CD14-positive monocyte (primary cell): ENCODE results near the gene CCDC97. TPM values are rescaled to one million over a fixed set of nuclear protein-coding genes. Genes with fewer than 3 reads are reported as not detected.
A peak's percentile ranks its signal among the peaks of the same experiment; 100 is the strongest.

ENCODE experiments used
- DNase-seq, 3 donors: peaks; one replicate each; pipeline ENCODE4 v3.0.0-alpha.2; 2011 to 2022
- H2AFZ ChIP-seq: 2 replicates; pipeline ENCODE4 v1.6.0; 2012; ENCODE audit warnings: mild to moderate bottlenecking, low read depth, low read length, inconsistent platforms; ENCODE audit not compliant: insufficient read depth, poor library complexity, severe bottlenecking
- H3K27ac ChIP-seq, 2 donors: 1 replicate in 1 of 2; 2 replicates in 1 of 2; pipeline ENCODE4 v1.5.1; 2012 to 2013; ENCODE audit warnings: low read length in 2 of 2, control low read depth in 1 of 2, inconsistent platforms in 1 of 2, low read depth in 1 of 2, mild to moderate bottlenecking in 1 of 2
- H3K27me3 ChIP-seq, 2 donors: one replicate each; pipeline versions ENCODE4 v1.6.0 to v1.6.1; 2011 to 2013; ENCODE audit warnings: low read length in 2 of 2; ENCODE audit not compliant: control insufficient read depth in 2 of 2, insufficient read depth in 2 of 2
- H3K36me3 ChIP-seq, 2 donors: replicated peaks in 1 of 2; 1 replicate in 1 of 2; 2 replicates in 1 of 2; pipeline versions ENCODE4 v1.5.1 to v1.6.1; 2012 to 2013; ENCODE audit warnings: low read length in 2 of 2, control low read depth in 1 of 2, inconsistent platforms in 1 of 2, mild to moderate bottlenecking in 1 of 2; ENCODE audit not compliant: insufficient read depth in 2 of 2, control insufficient read depth in 1 of 2
- H3K4me1 ChIP-seq, 2 donors: 1 replicate in 1 of 2; 2 replicates in 1 of 2; pipeline versions ENCODE4 v1.5.1 to v1.6.1; 2012 to 2013; ENCODE audit warnings: low read length in 2 of 2, control low read depth in 1 of 2, inconsistent platforms in 1 of 2, mild to moderate bottlenecking in 1 of 2, moderate library complexity in 1 of 2; ENCODE audit not compliant: insufficient read depth in 2 of 2, control insufficient read depth in 1 of 2
- H3K4me2 ChIP-seq: replicated peaks from 2 replicates; pipeline ENCODE3; 2012; ENCODE audit warnings: low read length, moderate library complexity, mild to moderate bottlenecking; ENCODE audit not compliant: poor library complexity, severe bottlenecking; ENCODE audit errors: extremely low read depth
- H3K4me3 ChIP-seq, 3 experiments: fragments of 200-600 bp in 1 of 3; sonication (generic) in 1 of 3; replicated peaks in 1 of 3; 1 replicate in 2 of 3; 2 replicates in 1 of 3; pipeline ENCODE4 v1.5.1; 2011 to 2013; ENCODE audit warnings: low read length in 3 of 3, mild to moderate bottlenecking in 3 of 3, control low read depth in 2 of 3, low read depth in 2 of 3, inconsistent platforms in 1 of 3, moderate library complexity in 1 of 3
- H3K79me2 ChIP-seq: 2 replicates; pipeline ENCODE4 v1.6.0; 2012; ENCODE audit warnings: mild to moderate bottlenecking, control low read depth, inconsistent platforms, low read length, moderate library complexity; ENCODE audit not compliant: insufficient read depth
- H3K9ac ChIP-seq: 2 replicates; pipeline ENCODE4 v1.6.0; 2017; ENCODE audit warnings: low read length, mild to moderate bottlenecking; ENCODE audit not compliant: insufficient read depth, poor library complexity, severe bottlenecking
- H3K9me3 ChIP-seq, 2 donors: replicated peaks in 1 of 2; 1 replicate in 1 of 2; 2 replicates in 1 of 2; pipeline versions ENCODE4 v1.5.1 to v1.6.1; 2012 to 2013; ENCODE audit warnings: low read length in 2 of 2, control low read depth in 1 of 2; ENCODE audit not compliant: control insufficient read depth in 1 of 2, insufficient read depth in 1 of 2
- H4K20me1 ChIP-seq: 2 replicates; pipeline ENCODE4 v1.6.0; 2012; ENCODE audit warnings: mild to moderate bottlenecking, low read length, control low read depth, moderate library complexity; ENCODE audit not compliant: insufficient read depth
- H3K27ac Mint-ChIP-seq, 7 donors: one replicate each; pipeline ENCODE4 v1.8.0; 2020; ENCODE audit warnings: mild to moderate bottlenecking in 7 of 7, mixed read lengths in 7 of 7, moderate library complexity in 6 of 7, inconsistent platforms in 2 of 7
- H3K27me3 Mint-ChIP-seq, 3 donors: one replicate each; pipeline ENCODE4 v1.8.0; 2021 to 2022; ENCODE audit warnings: low read depth in 3 of 3, mild to moderate bottlenecking in 3 of 3, mixed read lengths in 3 of 3, moderate library complexity in 3 of 3, inconsistent platforms in 1 of 3
- H3K36me3 Mint-ChIP-seq, 2 donors: one replicate each; pipeline ENCODE4 v1.8.0; 2020; ENCODE audit warnings: mixed read lengths in 2 of 2, inconsistent platforms in 1 of 2, mild to moderate bottlenecking in 1 of 2
- H3K4me1 Mint-ChIP-seq: one replicate; pipeline ENCODE4 v1.8.0; 2020; ENCODE audit warnings: mild to moderate bottlenecking, mixed read lengths
- H3K4me3 Mint-ChIP-seq, 2 donors: one replicate each; pipeline ENCODE4 v1.8.0; 2020; ENCODE audit warnings: mild to moderate bottlenecking in 2 of 2, mixed read lengths in 2 of 2, moderate library complexity in 1 of 2
- H3K9me3 Mint-ChIP-seq, 7 donors: one replicate each; pipeline ENCODE4 v1.8.0; 2020 to 2022; ENCODE audit warnings: mixed read lengths in 7 of 7, mild to moderate bottlenecking in 6 of 7, moderate library complexity in 6 of 7, inconsistent platforms in 2 of 7
- WGBS: methylation state at CpG from one replicate; pipeline ENCODE4 v1.1.5; 2013; ENCODE audit warnings: missing lambda C conversion rate; ENCODE audit not compliant: insufficient coverage; 5-methylcytosine and 5-hydroxymethylcytosine counted together
- intact Hi-C, 2 donors: fragments of 100-400 bp; cut with micrococcal nuclease; formaldehyde crosslinking; loops; one replicate each; pipeline versions ENCODE4 v1.15.0 to v1.15.1; 2023
- polyA plus RNA-seq, 3 donors: library from polyadenylated mRNA; depleted of rRNA in 1 of 3; unstranded in 2 of 3; stranded (reverse) in 1 of 3; fragments of 300-500 nt in 2 of 3; fragments of >200 nt in 1 of 3; fragmentation: Illumina TruSeq in 2 of 3; gene quantifications; 1 replicate in 2 of 3; 2 replicates in 1 of 3; pipeline ENCODE4 v1.2.3, GENCODE V29; 2012 to 2021
- TF ChIP-seq, protein P1 (sequence below): fragments of 200-600 bp; IDR thresholded peaks from one replicate; pipeline ENCODE4 v1.8.0; 2022; ENCODE audit warnings: antibody characterized with exemption, mild to moderate bottlenecking

Gene CCDC97
- polyA plus RNA-seq, 3 donors, result 6.1 to 13.0 (median 8.8) TPM

GRCh38 chr19:41321600-41322270 lies 11.8 kb downstream of the CCDC97 start:
- Mint-ChIP-seq H3K36me3 (peaks cover 62 to 79% of the 10 kb centered on the region in 2 donors), H3K27ac (peak overlapping the region; percentile 50 to 96 (median 82)), H3K4me1 (peaks cover 52% of the 10 kb centered on the region), H3K9me3 (peaks cover 0 to 1% (median 0%) of the 10 kb centered on the region in 7 donors), H3K4me3 (no peak overlapping the region), H3K27me3 (peaks cover 0 to 1% (median 0%) of the 10 kb centered on the region in 3 donors)
- Histone ChIP-seq H3K4me3 (no peak overlapping the region), H2AFZ (no peak overlapping the region), H4K20me1 (peaks cover 95% of the 10 kb centered on the region), H3K4me1 (peaks cover 56% of the 10 kb centered on the region in 2 donors), H3K9ac (no peak overlapping the region), H3K36me3 (peaks cover 52 to 60% of the 10 kb centered on the region in 2 donors), H3K27me3 (no peaks in the 10 kb centered on the region), H3K27ac (peak overlapping the region; percentile 30 to 96), H3K4me2 (no peak overlapping the region), H3K79me2 (peaks cover 36% of the 10 kb centered on the region), H3K9me3 (no peaks in the 10 kb centered on the region)
- TF ChIP-seq, protein P1, sequence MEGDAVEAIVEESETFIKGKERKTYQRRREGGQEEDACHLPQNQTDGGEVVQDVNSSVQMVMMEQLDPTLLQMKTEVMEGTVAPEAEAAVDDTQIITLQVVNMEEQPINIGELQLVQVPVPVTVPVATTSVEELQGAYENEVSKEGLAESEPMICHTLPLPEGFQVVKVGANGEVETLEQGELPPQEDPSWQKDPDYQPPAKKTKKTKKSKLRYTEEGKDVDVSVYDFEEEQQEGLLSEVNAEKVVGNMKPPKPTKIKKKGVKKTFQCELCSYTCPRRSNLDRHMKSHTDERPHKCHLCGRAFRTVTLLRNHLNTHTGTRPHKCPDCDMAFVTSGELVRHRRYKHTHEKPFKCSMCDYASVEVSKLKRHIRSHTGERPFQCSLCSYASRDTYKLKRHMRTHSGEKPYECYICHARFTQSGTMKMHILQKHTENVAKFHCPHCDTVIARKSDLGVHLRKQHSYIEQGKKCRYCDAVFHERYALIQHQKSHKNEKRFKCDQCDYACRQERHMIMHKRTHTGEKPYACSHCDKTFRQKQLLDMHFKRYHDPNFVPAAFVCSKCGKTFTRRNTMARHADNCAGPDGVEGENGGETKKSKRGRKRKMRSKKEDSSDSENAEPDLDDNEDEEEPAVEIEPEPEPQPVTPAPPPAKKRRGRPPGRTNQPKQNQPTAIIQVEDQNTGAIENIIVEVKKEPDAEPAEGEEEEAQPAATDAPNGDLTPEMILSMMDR, result peak; percentile 78
- peak in 2 of 3 donors; percentile 69 to 72 for DNase-seq
- intact Hi-C loops, result no loop called here
- 61% methylated on average over 9 of the region's 10 CpGs for WGBS

DNA sequence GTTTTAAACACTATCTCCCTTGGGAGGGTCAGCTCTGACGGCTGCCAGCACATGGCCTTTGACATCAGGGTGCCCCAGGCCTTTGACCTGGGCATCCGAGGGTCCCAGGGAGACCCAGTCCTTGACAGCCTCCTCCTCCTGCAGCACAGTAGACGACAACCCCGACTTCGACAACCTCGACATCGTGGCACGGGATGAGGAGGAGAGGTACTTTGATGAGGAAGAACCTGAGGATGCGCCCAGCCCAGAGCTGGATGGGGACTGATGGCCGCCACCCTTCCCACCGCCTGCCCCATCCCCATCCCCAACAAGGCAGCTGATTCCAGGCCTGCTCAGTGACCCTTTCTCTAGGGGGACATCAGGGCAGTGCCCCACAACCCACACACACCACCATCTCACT lies 12.5 kb downstream of the CCDC97 start:
- no peak overlapping the region for H3K4me3 Mint-ChIP-seq
- WGBS, result 98% methylated on average over 4 of the region's 11 CpGs
- Histone ChIP-seq H3K36me3 (peaks cover 45 to 53% of the 10 kb centered on the region in 2 donors), H3K9ac (no peak overlapping the region), H3K27ac (peak overlapping the region; percentile 30 to 96), H3K4me3 (no peak overlapping the region), H3K79me2 (peaks cover 43% of the 10 kb centered on the region), H2AFZ (no peak overlapping the region), H3K27me3 (no peaks in the 10 kb centered on the region), H3K4me2 (peak overlapping the region; percentile 14), H3K4me1 (peaks cover 63 to 64% of the 10 kb centered on the region in 2 donors), H4K20me1 (peaks cover 88% of the 10 kb centered on the region), H3K9me3 (no peaks in the 10 kb centered on the region)
- no peak for DNase-seq
- H3K9me3 Mint-ChIP-seq, result peaks cover 0 to 1% (median 0%) of the 10 kb centered on the region in 7 donors
- H3K4me1 Mint-ChIP-seq, result peaks cover 57% of the 10 kb centered on the region
- H3K27me3 Mint-ChIP-seq, result peaks cover 0 to 1% (median 0%) of the 10 kb centered on the region in 3 donors
- TF ChIP-seq, protein P1, result no peak
- H3K27ac Mint-ChIP-seq, result peak overlapping the region; percentile 66 to 96 (median 87)
- intact Hi-C loops, result no loop called here
- H3K36me3 Mint-ChIP-seq, result peaks cover 59 to 76% of the 10 kb centered on the region in 2 donors
